Thymus (tissue), 11 donors: Measurements from ENCODE around the gene OLA1. TPM values are rescaled to one million over a fixed set of nuclear protein-coding genes. Genes with fewer than 3 reads are reported as not detected.

Source experiments
- DNase-seq, 9 donors: peaks; one replicate each; pipeline ENCODE4 v3.0.0-alpha.2; 2013; ENCODE audit warnings: low spot score in 9 of 9, low read depth in 6 of 9, missing footprints in 1 of 9
- H3K27ac ChIP-seq, 2 donors: one replicate each; pipeline ENCODE4 v1.5.1; 2013; ENCODE audit warnings: control low read depth in 1 of 2, low read depth in 1 of 2, low read length in 1 of 2, mild to moderate bottlenecking in 1 of 2, moderate library complexity in 1 of 2
- H3K27me3 ChIP-seq, 2 donors: one replicate each; pipeline ENCODE4 v1.5.1; 2013; ENCODE audit warnings: low read length in 1 of 2; ENCODE audit not compliant: control insufficient read depth in 2 of 2, insufficient read depth in 1 of 2
- H3K36me3 ChIP-seq, 2 donors: one replicate each; pipeline ENCODE4 v1.5.1; 2013; ENCODE audit warnings: low read length in 1 of 2, mild to moderate bottlenecking in 1 of 2, moderate library complexity in 1 of 2; ENCODE audit not compliant: control insufficient read depth in 2 of 2, insufficient read depth in 2 of 2
- H3K4me1 ChIP-seq, 2 donors: one replicate each; pipeline ENCODE4 v1.5.1; 2013; ENCODE audit warnings: low read length in 2 of 2; ENCODE audit not compliant: control insufficient read depth in 2 of 2, insufficient read depth in 2 of 2
- H3K4me3 ChIP-seq, 2 donors: one replicate each; pipeline ENCODE4 v1.5.1; 2013; ENCODE audit warnings: low read length in 2 of 2, control low read depth in 1 of 2, mild to moderate bottlenecking in 1 of 2
- H3K9me3 ChIP-seq, 2 donors: one replicate each; pipeline ENCODE4 v1.5.1; 2013; ENCODE audit warnings: low read length in 1 of 2, mild to moderate bottlenecking in 1 of 2; ENCODE audit not compliant: control insufficient read depth in 2 of 2, insufficient read depth in 1 of 2
- WGBS: extraction: QIAGEN DNeasy Blood & Tissue Kit; methylation state at CpG from one replicate; pipeline ENCODE4 v1.1.7; 2013; 5-methylcytosine and 5-hydroxymethylcytosine counted together
- polyA plus RNA-seq: library from polyadenylated mRNA; stranded (reverse); fragments of 200-250 nt; gene quantifications from one replicate; pipeline ENCODE4 v1.2.3, GENCODE V29; 2013
- total RNA-seq: library from RNA; stranded (reverse); fragments of 120-200 nt; gene quantifications from one replicate; pipeline ENCODE4 v1.2.4, GENCODE V29; 2013
- donor health status: healthy.

OLA1 gene
- total and polyA plus RNA-seq, 2 donors, result 82.1 to 83.3 TPM

DNA sequence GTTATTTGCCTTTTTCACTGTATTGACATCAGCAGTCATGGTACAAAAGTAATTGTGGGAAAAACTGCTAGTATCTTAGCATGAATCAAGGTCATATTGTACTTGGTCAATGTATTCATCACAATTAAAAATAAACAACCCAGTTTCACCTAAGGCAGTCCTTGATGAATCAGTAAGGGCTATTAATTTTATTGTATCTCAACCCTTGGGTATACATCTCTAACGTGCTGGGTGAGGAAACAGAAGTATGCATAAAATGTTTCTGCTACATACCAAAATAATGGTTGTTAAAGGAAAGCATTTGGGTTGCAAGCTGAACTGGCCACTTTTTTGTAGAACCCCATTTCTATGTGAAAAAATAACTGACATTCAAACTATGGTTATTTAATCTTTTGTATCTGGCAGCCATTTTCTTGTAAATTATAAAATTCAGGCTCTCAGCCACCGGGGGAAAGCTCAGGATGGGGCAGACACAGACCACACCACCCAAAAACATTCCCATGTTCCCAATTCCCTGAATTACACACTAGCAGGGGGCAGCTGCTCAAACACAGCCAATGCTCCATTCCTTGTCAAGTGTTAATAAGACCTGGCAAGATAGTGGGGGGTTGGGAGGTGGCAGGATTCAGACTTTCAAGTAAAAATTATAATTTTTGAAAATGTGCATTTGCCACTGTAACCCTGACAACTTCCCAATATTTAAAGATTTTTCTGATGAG is 49.3 kb downstream of the OLA1 start:
- Histone ChIP-seq H3K27ac (no peak overlapping the region), H3K4me1 (no peaks in the 10 kb centered on the region), H3K36me3 (no peaks in the 10 kb centered on the region), H3K4me3 (no peak overlapping the region), H3K27me3 (no peaks in the 10 kb centered on the region), H3K9me3 (no peaks in the 10 kb centered on the region)
- DNase-seq, result no peak
- 98% methylated on average over 2 of the region's 2 CpGs for WGBS

DNA sequence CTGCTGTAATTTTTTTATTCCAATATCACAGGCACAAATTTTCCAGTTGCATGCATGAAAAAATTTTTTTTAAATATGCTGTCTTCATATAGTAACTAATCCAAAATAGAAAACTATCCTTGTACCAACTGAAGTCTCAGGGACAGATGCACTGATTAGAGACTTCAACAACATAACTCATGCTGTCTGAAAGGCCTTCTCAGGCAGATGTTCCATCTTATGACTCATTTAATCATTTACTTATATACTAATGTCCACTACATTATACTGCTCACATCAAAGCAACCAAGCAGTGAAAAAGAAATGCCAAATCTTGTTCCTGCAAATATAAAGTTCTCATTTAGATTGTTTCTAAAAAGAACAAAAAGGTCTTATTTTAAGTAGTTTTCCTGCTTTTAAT is 53.1 kb downstream of the OLA1 start:
- Histone ChIP-seq H3K4me1 (no peaks in the 10 kb centered on the region), H3K27ac (no peak overlapping the region), H3K27me3 (no peaks in the 10 kb centered on the region), H3K4me3 (no peak overlapping the region), H3K36me3 (no peaks in the 10 kb centered on the region), H3K9me3 (no peaks in the 10 kb centered on the region)
- no peak for DNase-seq

DNA sequence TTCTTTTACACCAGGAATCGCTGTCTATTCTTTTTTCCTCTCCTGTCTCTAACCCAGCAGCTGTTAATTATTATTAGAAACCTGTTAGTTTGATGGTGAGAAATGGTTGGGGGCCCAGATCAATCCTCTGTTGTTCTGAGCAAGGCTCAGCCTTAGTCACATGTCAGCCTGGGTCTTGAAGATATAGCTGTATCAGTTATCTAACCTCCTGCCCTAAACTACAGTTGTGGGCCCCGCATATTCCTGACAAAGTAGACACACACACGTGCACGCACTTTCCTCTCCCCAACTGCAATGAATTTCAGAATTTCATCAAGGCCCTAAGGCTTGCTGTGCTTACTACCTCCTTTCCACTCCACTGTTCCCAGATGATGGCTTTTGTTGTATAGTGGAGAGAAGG is 54.6 kb downstream of the OLA1 start:
- Histone ChIP-seq H3K36me3 (no peaks in the 10 kb centered on the region), H3K27ac (no peak overlapping the region), H3K9me3 (no peaks in the 10 kb centered on the region), H3K4me1 (no peaks in the 10 kb centered on the region), H3K27me3 (no peaks in the 10 kb centered on the region), H3K4me3 (no peak overlapping the region)
- no peak for DNase-seq
- 97% methylated on average over 4 of the region's 4 CpGs for WGBS

DNA sequence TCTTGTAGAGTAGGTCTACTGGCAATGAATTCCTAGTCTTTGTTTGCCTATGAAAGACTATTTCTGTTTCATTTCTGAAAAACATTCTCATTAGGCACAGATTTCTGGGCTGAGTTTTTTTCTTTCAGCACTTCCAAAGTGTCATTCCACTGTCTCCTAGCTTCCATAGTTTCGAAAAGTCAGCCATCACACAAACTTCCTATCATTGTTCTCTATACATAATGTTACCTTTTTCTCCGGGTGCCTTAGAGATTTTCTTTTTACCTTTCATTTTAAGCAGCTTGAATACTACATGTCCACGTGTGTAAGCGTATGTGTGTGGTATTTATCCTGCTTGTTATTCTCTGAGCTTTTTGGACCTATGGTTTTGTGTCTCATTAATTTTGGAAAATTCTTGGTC is 55.7 kb downstream of the OLA1 start:
- Histone ChIP-seq H3K36me3 (no peaks in the 10 kb centered on the region), H3K9me3 (no peaks in the 10 kb centered on the region), H3K4me3 (no peak overlapping the region), H3K27me3 (no peaks in the 10 kb centered on the region), H3K4me1 (no peaks in the 10 kb centered on the region), H3K27ac (no peak overlapping the region)
- WGBS, result 98% methylated on average over 4 of the region's 4 CpGs
- DNase-seq, result no peak

DNA sequence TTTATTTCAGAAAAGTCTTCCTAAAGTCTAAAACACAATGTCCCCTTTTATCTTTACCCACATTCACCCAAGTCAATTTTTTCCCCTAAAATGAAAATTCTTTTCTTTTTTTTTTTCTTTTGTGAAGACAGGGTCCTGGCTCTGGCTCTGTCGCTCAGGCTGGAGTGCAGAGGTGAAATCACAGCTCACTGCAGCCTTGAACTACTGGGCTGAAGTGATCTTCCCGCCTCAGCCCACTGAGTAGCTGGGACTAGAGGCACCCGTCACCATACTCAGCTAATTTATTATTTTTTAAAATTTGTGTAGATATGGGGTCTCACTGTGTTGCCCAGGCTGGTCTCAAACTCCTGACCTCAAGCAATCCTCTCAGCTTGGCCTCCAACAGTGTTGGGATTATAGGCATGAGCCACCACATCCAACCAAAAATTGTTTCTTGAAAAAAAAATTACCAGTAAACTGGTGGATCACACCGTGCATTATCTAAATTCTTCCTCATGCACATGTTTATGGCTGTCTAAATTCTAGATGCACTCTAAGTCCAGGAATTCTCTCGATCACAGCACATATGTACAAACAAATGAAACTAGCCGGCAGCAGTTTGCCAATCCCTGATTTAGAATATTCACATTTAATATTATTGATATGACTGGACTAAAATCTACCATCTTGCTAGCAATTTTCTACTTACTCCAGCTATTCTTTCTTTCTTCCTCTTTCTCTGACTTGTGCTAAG is 56.8 kb downstream of the OLA1 start:
- no peak for DNase-seq
- Histone ChIP-seq H3K4me1 (no peaks in the 10 kb centered on the region), H3K27ac (no peak overlapping the region), H3K27me3 (no peaks in the 10 kb centered on the region), H3K4me3 (no peak overlapping the region), H3K36me3 (no peaks in the 10 kb centered on the region), H3K9me3 (no peaks in the 10 kb centered on the region)
- WGBS, result 99% methylated on average over 6 of the region's 6 CpGs

DNA sequence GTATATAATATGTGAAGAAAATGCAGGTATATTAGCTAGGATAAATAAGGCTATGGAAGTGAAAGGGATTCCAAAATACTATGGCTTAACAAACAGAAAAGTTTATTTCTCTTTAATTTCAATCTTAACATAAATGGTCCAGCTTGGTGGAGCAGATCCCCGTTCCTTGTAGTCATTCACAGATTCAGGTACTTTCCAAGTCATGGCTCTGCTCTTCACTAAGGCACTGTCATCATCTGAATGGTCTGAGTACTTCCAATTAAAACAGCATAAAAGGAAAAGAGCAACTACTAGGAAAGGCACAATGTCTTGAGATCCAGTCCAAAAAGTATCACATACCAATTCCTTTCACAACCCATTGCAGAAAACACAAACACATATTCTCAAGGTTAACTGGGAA is 63.4 kb downstream of the OLA1 start:
- WGBS, result 95% methylated on average over 1 of the region's 1 CpG
- no peak overlapping the region for H3K27ac ChIP-seq
- H3K27me3 ChIP-seq, result no peaks in the 10 kb centered on the region
- DNase-seq, result no peak
- no peaks in the 10 kb centered on the region for H3K9me3 ChIP-seq
- H3K36me3 ChIP-seq, result no peaks in the 10 kb centered on the region
- H3K4me3 ChIP-seq, result no peak overlapping the region
- no peaks in the 10 kb centered on the region for H3K4me1 ChIP-seq

DNA sequence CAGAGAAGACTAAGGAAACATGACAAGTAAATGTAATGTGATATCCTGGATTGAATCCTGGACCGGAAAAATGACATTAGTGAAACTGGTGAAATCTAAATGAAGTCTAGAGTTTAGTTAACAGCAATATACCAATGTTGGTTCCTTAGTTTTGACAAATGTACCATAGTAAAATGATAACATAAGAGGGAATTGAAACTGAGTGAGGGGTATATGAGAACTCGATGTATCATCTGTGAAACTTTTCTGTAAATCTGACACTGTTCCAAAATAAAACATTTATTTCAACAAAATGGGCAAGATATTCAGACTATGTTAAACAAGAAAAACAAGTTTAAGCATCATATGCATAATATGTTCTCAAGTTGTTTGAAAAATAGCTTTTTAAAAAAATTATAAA is 63.8 kb downstream of the OLA1 start:
- H3K9me3 ChIP-seq, result no peaks in the 10 kb centered on the region
- no peak overlapping the region for H3K4me3 ChIP-seq
- WGBS, result 95% methylated on average over 2 of the region's 2 CpGs
- H3K27me3 ChIP-seq, result no peaks in the 10 kb centered on the region
- H3K36me3 ChIP-seq, result no peaks in the 10 kb centered on the region
- H3K27ac ChIP-seq, result no peak overlapping the region
- no peaks in the 10 kb centered on the region for H3K4me1 ChIP-seq
- no peak for DNase-seq

DNA sequence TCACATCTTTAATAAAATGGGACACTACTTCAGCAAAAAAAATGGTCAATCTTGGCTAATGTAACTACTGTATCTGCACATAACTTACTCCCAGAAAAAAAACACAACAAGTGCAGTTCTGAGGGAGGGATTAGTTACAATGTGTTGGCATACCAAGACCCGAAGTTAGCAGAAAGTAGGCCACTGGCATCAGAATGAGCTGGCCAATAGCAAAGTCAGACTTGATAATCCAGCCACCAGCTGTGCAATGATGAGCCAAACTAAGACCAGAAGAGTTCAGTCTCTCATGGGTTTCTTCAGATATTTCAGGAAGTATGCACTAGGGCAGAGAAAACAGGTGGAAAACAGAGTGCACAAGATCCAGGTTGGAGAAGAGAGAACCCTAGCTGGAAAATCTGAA is 65.3 kb downstream of the OLA1 start:
- Histone ChIP-seq H3K4me3 (no peak overlapping the region), H3K36me3 (no peaks in the 10 kb centered on the region), H3K27ac (no peak overlapping the region), H3K9me3 (no peaks in the 10 kb centered on the region), H3K4me1 (no peaks in the 10 kb centered on the region), H3K27me3 (no peaks in the 10 kb centered on the region)
- no peak for DNase-seq
- 97% methylated on average over 1 of the region's 1 CpG for WGBS

DNA sequence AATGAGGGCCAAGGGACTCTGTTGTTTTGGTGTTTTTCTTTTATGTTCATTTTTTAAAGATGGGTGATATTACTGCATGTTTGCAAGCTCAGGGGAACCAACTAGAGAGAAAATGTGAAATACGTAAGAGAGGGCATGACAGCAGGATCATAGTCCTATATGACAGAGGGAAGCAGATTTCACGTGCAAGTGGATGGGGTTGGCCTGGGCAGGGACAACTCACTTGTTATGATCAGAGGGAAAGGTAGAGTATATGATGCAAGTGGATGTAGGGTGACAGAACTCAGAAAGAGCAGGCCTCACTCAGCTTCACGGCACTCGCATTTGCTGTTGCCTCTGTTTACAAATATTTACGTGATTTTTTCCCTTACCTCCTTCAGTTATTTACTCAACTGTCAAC is 67.0 kb downstream of the OLA1 start:
- WGBS, result 98% methylated on average over 5 of the region's 5 CpGs
- H3K9me3 ChIP-seq, result no peaks in the 10 kb centered on the region
- no peak overlapping the region for H3K4me3 ChIP-seq
- no peaks in the 10 kb centered on the region for H3K27me3 ChIP-seq
- DNase-seq, result no peak
- H3K36me3 ChIP-seq, result no peaks in the 10 kb centered on the region
- no peaks in the 10 kb centered on the region for H3K4me1 ChIP-seq
- no peak overlapping the region for H3K27ac ChIP-seq
